Muscle layer of duodenum (tissue), 2 donors: ENCODE results near the gene PACSIN1.

Source experiments
- H3K27ac ChIP-seq: one replicate; pipeline ENCODE4 v1.7.0; 2013; ENCODE audit warnings: mild to moderate bottlenecking, low read length
- H3K27me3 ChIP-seq: one replicate; pipeline ENCODE4 v1.7.0; 2013; ENCODE audit warnings: low read depth, mild to moderate bottlenecking, control low read depth, low read length
- H3K36me3 ChIP-seq, 2 donors: one replicate each; pipeline ENCODE4 v1.7.0; 2013; ENCODE audit warnings: low read length in 2 of 2, control low read depth in 1 of 2, mild to moderate bottlenecking in 1 of 2; ENCODE audit not compliant: insufficient read depth in 2 of 2, control insufficient read depth in 1 of 2
- H3K4me1 ChIP-seq, 2 donors: one replicate each; pipeline ENCODE4 v1.7.0; 2013; ENCODE audit warnings: low read length in 2 of 2, mild to moderate bottlenecking in 2 of 2, control low read depth in 1 of 2, moderate library complexity in 1 of 2; ENCODE audit not compliant: insufficient read depth in 2 of 2, control insufficient read depth in 1 of 2
- H3K4me3 ChIP-seq, 2 donors: one replicate each; pipeline ENCODE4 v1.7.0; 2013; ENCODE audit warnings: low read length in 2 of 2, low read depth in 1 of 2, mild to moderate bottlenecking in 1 of 2
- H3K9me3 ChIP-seq, 2 donors: one replicate each; pipeline ENCODE4 v1.7.0; 2013; ENCODE audit warnings: low read length in 2 of 2, control low read depth in 1 of 2, mild to moderate bottlenecking in 1 of 2; ENCODE audit not compliant: control insufficient read depth in 1 of 2
- donor health status: healthy.

PACSIN1 gene

DNA sequence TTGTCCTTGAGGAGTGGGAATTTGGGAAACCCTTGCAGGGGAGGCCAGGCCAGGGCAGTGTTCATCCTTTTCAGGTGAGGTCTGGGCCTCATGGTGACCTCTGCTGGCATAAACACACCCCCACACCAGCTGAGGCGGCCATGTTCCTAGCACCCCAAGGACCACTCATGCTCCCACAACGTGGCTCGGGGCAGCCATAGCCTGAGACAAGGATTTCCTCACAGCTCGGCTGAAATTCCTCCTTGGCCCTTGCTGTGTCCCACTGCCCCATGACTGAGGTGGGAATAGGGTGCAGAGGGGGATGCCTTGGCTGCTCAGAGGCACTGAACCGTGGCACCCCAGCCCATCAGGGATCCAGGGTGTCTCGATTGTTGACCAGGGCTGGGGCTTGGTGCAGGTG is 117.6 kb downstream of the PACSIN1 start:
- Histone ChIP-seq H3K36me3 (peaks cover 3 to 20% of the 10 kb centered on the region in 2 donors), H3K27me3 (no peaks in the 10 kb centered on the region), H3K9me3 (no peaks in the 10 kb centered on the region), H3K4me1 (no peaks in the 10 kb centered on the region), H3K27ac (no peak overlapping the region), H3K4me3 (no peak overlapping the region)

DNA sequence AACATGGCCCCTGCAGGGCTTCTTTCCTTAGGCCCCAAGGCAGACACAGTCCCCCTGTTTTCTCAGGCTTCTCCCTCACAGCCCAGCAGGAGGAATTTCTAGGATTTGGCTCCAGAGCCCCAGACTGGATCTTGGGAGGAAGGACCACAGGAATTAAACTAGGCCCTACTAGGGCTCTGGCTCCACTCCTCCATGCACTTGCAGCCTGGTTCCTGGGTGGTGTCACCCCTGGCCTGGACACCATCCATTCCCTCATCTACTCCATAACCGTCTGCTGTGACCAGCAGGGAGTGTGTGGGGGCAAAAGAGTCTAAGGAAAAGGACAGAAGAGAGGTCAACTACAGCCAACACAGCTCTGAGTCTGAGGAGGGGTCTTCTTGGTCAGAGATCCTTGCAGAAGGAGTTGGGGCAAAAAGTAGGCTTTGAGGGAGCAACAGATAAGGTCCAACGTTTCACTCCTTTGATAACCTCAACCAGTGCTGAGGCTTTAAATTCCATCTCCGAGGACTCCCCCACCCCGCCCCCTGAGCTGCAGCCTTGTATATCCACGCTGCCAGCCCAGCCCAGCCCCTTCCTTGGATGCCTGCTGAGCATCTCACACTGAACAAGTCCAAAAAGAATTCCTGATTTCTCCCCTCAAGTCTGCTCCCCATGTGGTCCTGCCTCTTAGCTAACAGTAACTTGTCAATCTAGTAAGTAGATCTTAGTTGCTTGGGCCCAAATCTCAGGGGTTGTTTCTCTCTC is 118.2 kb downstream of the PACSIN1 start:
- no peaks in the 10 kb centered on the region for H3K4me1 ChIP-seq
- no peak overlapping the region for H3K27ac ChIP-seq
- no peaks in the 10 kb centered on the region for H3K27me3 ChIP-seq
- H3K4me3 ChIP-seq, result no peak overlapping the region
- H3K36me3 ChIP-seq, result peaks cover 3 to 24% of the 10 kb centered on the region in 2 donors
- no peaks in the 10 kb centered on the region for H3K9me3 ChIP-seq

DNA sequence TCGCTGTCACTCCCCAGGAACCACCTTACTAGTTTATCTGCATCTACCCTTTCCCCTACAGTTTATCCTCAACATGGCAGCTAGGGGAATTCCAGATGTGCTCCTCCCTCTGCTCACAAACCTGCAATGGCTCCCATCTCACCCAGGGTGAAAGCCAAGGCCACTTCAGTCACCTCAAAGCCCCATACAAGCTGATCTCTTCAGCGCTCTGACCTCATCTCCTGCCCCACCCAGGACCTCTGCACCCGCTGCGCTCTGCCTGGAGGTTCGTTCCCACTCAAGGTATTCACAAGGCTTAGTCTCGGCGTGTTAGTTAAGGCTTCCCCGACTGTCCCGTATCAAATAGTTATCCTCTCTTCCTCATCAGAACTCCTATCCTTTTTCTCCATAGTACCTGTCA is 118.8 kb downstream of the PACSIN1 start:
- Histone ChIP-seq H3K27me3 (no peaks in the 10 kb centered on the region), H3K27ac (no peak overlapping the region), H3K36me3 (peaks cover 7 to 30% of the 10 kb centered on the region in 2 donors), H3K4me3 (no peak overlapping the region), H3K9me3 (no peaks in the 10 kb centered on the region), H3K4me1 (no peaks in the 10 kb centered on the region)
